Neuronal stem cell (in vitro differentiated cells): ENCODE results near the gene SLC22A23.

ENCODE experiments used
- DNase-seq: peaks from one replicate; pipeline ENCODE4 v3.0.0-alpha.2; 2013; ENCODE audit warnings: low spot score
- H2AFZ ChIP-seq: one replicate; pipeline ENCODE4 v1.6.1; 2013; ENCODE audit warnings: mild to moderate bottlenecking, low read length, inconsistent platforms
- H2AK5ac ChIP-seq: 2 replicates; pipeline ENCODE4 v1.6.1; 2013; ENCODE audit warnings: low read depth, mild to moderate bottlenecking, inconsistent platforms, low read length, moderate library complexity, mixed read lengths
- H2BK120ac ChIP-seq: 2 replicates; pipeline ENCODE4 v1.6.1; 2013; ENCODE audit warnings: low read depth, mild to moderate bottlenecking, inconsistent platforms, low read length, moderate library complexity, mixed read lengths
- H2BK12ac ChIP-seq: one replicate; pipeline ENCODE4 v1.6.1; 2013; ENCODE audit warnings: low read length, inconsistent platforms
- H2BK15ac ChIP-seq: 2 replicates; pipeline ENCODE4 v1.6.1; 2013; ENCODE audit warnings: mild to moderate bottlenecking, low read length, inconsistent platforms, mixed read lengths
- H2BK5ac ChIP-seq: one replicate; pipeline ENCODE4 v1.6.1; 2013; ENCODE audit warnings: inconsistent platforms, mild to moderate bottlenecking, low read length, moderate library complexity
- H3K14ac ChIP-seq: one replicate; pipeline ENCODE4 v1.6.1; 2013; ENCODE audit warnings: low read length, inconsistent platforms
- H3K18ac ChIP-seq: 2 replicates; pipeline ENCODE4 v1.6.1; 2013; ENCODE audit warnings: low read length, inconsistent platforms
- H3K23ac ChIP-seq: 2 replicates; pipeline ENCODE4 v1.6.1; 2013; ENCODE audit warnings: low read depth, mild to moderate bottlenecking, mixed read lengths, low read length, inconsistent platforms; ENCODE audit not compliant: poor library complexity
- H3K27ac ChIP-seq: replicated peaks from 3 replicates; pipeline ENCODE4 v1.5.1; 2013; ENCODE audit warnings: low read length, inconsistent platforms
- H3K27me3 ChIP-seq, 3 experiments: 2 replicates each; pipeline ENCODE4 v1.6.1; 2013; ENCODE audit warnings: low read length in 3 of 3, mild to moderate bottlenecking in 2 of 3, inconsistent platforms in 1 of 3, low read depth in 1 of 3, mixed read lengths in 1 of 3, moderate library complexity in 1 of 3; ENCODE audit not compliant: control insufficient read depth in 3 of 3, insufficient read depth in 3 of 3
- H3K36me3 ChIP-seq, 2 donors: replicated peaks in 1 of 2; 2 replicates each; pipeline ENCODE4 v1.6.1; 2013; ENCODE audit warnings: low read length in 2 of 2; ENCODE audit not compliant: control insufficient read depth in 2 of 2, insufficient read depth in 2 of 2
- H3K4ac ChIP-seq: 2 replicates; pipeline ENCODE4 v1.6.1; 2013; ENCODE audit warnings: inconsistent platforms, mild to moderate bottlenecking, low read length, moderate library complexity
- H3K4me1 ChIP-seq, 2 donors: 1 replicate in 1 of 2; 2 replicates in 1 of 2; pipeline ENCODE4 v1.6.1; 2013; ENCODE audit warnings: low read length in 2 of 2, low read depth in 1 of 2; ENCODE audit not compliant: control insufficient read depth in 2 of 2, insufficient read depth in 1 of 2
- H3K4me2 ChIP-seq: one replicate; pipeline ENCODE4 v1.6.1; 2013; ENCODE audit warnings: mild to moderate bottlenecking, low read length, inconsistent platforms; ENCODE audit not compliant: insufficient read depth, poor library complexity, severe bottlenecking
- H3K4me3 ChIP-seq, 2 donors: 2 replicates each; pipeline ENCODE4 v1.5.1; 2013; ENCODE audit warnings: low read length in 2 of 2, mild to moderate bottlenecking in 2 of 2, inconsistent platforms in 1 of 2, moderate library complexity in 1 of 2
- H3K79me1 ChIP-seq: one replicate; pipeline ENCODE4 v1.6.1; 2013; ENCODE audit warnings: low read depth, mild to moderate bottlenecking, inconsistent platforms, low read length, moderate library complexity
- H3K9ac ChIP-seq: one replicate; pipeline ENCODE4 v1.6.1; 2013; ENCODE audit warnings: mild to moderate bottlenecking, low read depth, low read length, inconsistent platforms; ENCODE audit not compliant: poor library complexity
- H3K9me3 ChIP-seq, 2 donors: replicated peaks in 1 of 2; 2 replicates each; pipeline versions ENCODE3 to v1.6.1; 2013; ENCODE audit warnings: low read length in 2 of 2, mild to moderate bottlenecking in 2 of 2, inconsistent platforms in 1 of 2, low read depth in 1 of 2, mixed read lengths in 1 of 2, moderate library complexity in 1 of 2; ENCODE audit not compliant: control insufficient read depth in 2 of 2, insufficient read depth in 1 of 2
- H4K8ac ChIP-seq: one replicate; pipeline ENCODE4 v1.6.1; 2013; ENCODE audit warnings: low read depth, mild to moderate bottlenecking, inconsistent platforms, low read length, moderate library complexity
- H4K91ac ChIP-seq: one replicate; pipeline ENCODE4 v1.6.1; 2013; ENCODE audit warnings: low read length, low read depth, mild to moderate bottlenecking, inconsistent platforms; ENCODE audit not compliant: poor library complexity
- WGBS, 2 donors: extraction: QIAGEN DNeasy Blood & Tissue Kit; methylation state at CpG; one replicate each; pipeline ENCODE4 v1.1.7; 2013; ENCODE audit warnings: missing lambda C conversion rate in 2 of 2, mixed read lengths in 1 of 2; ENCODE audit not compliant: insufficient read length in 2 of 2, insufficient replicate concordance in 1 of 2; ENCODE audit errors: extremely low coverage in 2 of 2; 5-methylcytosine and 5-hydroxymethylcytosine counted together

SLC22A23 gene

GRCh38 chr6:3406891-3407809 is 49.7 kb downstream of the SLC22A23 start:
- no peak overlapping the region for H2BK5ac ChIP-seq
- H2AFZ ChIP-seq: no peak overlapping the region
- H3K4me3 ChIP-seq: no peak overlapping the region
- H3K27me3 ChIP-seq: no peaks in the 10 kb centered on the region
- WGBS, 2 donors: no CpG with 5 or more reads among the region's 3 CpGs
- H3K27ac ChIP-seq: no peak overlapping the region
- no peak overlapping the region for H2BK12ac ChIP-seq
- H3K79me1 ChIP-seq: no peaks in the 10 kb centered on the region
- peaks cover 8 to 10% of the 10 kb centered on the region in 2 donors for H3K4me1 ChIP-seq
- no peak overlapping the region for H4K8ac ChIP-seq
- H3K9ac ChIP-seq: no peak overlapping the region
- no peak overlapping the region for H2BK120ac ChIP-seq
- DNase-seq: no peak
- no peak overlapping the region for H2BK15ac ChIP-seq
- peaks cover 0 to 3% of the 10 kb centered on the region in 2 donors for H3K9me3 ChIP-seq
- no peak overlapping the region for H4K91ac ChIP-seq
- no peak overlapping the region for H3K23ac ChIP-seq
- H3K4ac ChIP-seq: no peak overlapping the region
- no peak overlapping the region for H3K4me2 ChIP-seq
- no peak overlapping the region for H2AK5ac ChIP-seq
- H3K36me3 ChIP-seq: peaks cover 0 to 16% of the 10 kb centered on the region in 2 donors
- no peak overlapping the region for H3K18ac ChIP-seq
- H3K14ac ChIP-seq: no peak overlapping the region

- Histone ChIP-seq H2BK12ac (no peak overlapping the region), H2AFZ (no peak overlapping the region), H4K91ac (no peak overlapping the region), H3K14ac (no peak overlapping the region), H3K36me3 (peaks cover 0 to 16% of the 10 kb centered on the region in 2 donors), H3K79me1 (no peaks in the 10 kb centered on the region), H3K4me2 (no peak overlapping the region), H3K4ac (no peak overlapping the region), H3K18ac (no peak overlapping the region), H3K27me3 (no peaks in the 10 kb centered on the region), H2BK5ac (no peak overlapping the region), H3K9me3 (no peaks in the 10 kb centered on the region), H3K4me3 (no peak overlapping the region), H2BK15ac (no peak overlapping the region), H2BK120ac (no peak overlapping the region), H2AK5ac (no peak overlapping the region), H3K4me1 (peaks cover 8 to 10% of the 10 kb centered on the region in 2 donors), H4K8ac (no peak overlapping the region), H3K23ac (no peak overlapping the region), H3K9ac (no peak overlapping the region), H3K27ac (no peak overlapping the region)
- whole genome bisulfite sequencing, 2 donors: no CpG with 5 or more reads among the region's 9 CpGs
- no peak for DNase-seq
Observed at GRCh38 chr6:3406362-3406821, 50.5 kb downstream of the SLC22A23 start.

- Histone ChIP-seq H3K9ac (no peak overlapping the region), H3K9me3 (no peaks in the 10 kb centered on the region), H4K8ac (no peak overlapping the region), H3K18ac (no peak overlapping the region), H3K4me2 (no peak overlapping the region), H4K91ac (no peak overlapping the region), H2BK120ac (no peak overlapping the region), H2BK15ac (no peak overlapping the region), H2BK5ac (no peak overlapping the region), H3K27ac (no peak overlapping the region), H3K36me3 (peaks cover 0 to 16% of the 10 kb centered on the region in 2 donors), H2BK12ac (no peak overlapping the region), H3K14ac (no peak overlapping the region), H3K23ac (no peak overlapping the region), H3K4ac (no peak overlapping the region), H2AFZ (no peak overlapping the region), H2AK5ac (no peak overlapping the region), H3K27me3 (no peaks in the 10 kb centered on the region), H3K4me3 (no peak overlapping the region), H3K79me1 (no peaks in the 10 kb centered on the region), H3K4me1 (peaks cover 7 to 10% of the 10 kb centered on the region in 2 donors)
- DNase-seq: no peak
Observed at GRCh38 chr6:3405679-3406078, 51.2 kb downstream of the SLC22A23 start.

- Histone ChIP-seq H4K91ac (no peak overlapping the region), H2AK5ac (no peak overlapping the region), H3K23ac (no peak overlapping the region), H2BK5ac (no peak overlapping the region), H3K27me3 (no peaks in the 10 kb centered on the region), H3K4me1 (peaks cover 7 to 10% of the 10 kb centered on the region in 2 donors), H2BK15ac (no peak overlapping the region), H3K4me3 (no peak overlapping the region), H2AFZ (no peak overlapping the region), H3K4ac (no peak overlapping the region), H3K27ac (no peak overlapping the region), H2BK120ac (no peak overlapping the region), H3K79me1 (no peaks in the 10 kb centered on the region), H2BK12ac (no peak overlapping the region), H3K18ac (no peak overlapping the region), H3K36me3 (peaks cover 0 to 16% of the 10 kb centered on the region in 2 donors), H3K9ac (no peak overlapping the region), H3K14ac (no peak overlapping the region), H3K4me2 (no peak overlapping the region), H4K8ac (no peak overlapping the region), H3K9me3 (no peaks in the 10 kb centered on the region)
- DNase-seq: no peak
- no CpG with 5 or more reads among the region's 11 CpGs for WGBS, 2 donors
Observed at GRCh38 chr6:3405182-3405518, 51.7 kb downstream of the SLC22A23 start.
